SK-N-SH treated with all-trans-retinoic acid at 6 μM for 48 hours (cell line): ENCODE data around the gene ELFN1.

Experiments
- ISL1 ChIP-seq: fragments of 250-450 bp; sonication (Bioruptor Pico); IDR thresholded peaks from 2 replicates; pipeline ENCODE4 v2.1.2; 2022; ENCODE audit warnings: mild to moderate bottlenecking, moderate library complexity
- SNAI2 ChIP-seq: fragments of 250-450 bp; sonication (Bioruptor Pico); IDR thresholded peaks from 2 replicates; pipeline ENCODE4 v1.5.0; 2020; ENCODE audit warnings: mild to moderate bottlenecking, moderate library complexity
- ZFP3 ChIP-seq: fragments of 250-450 bp; sonication (Bioruptor Pico); IDR thresholded peaks from 2 replicates; pipeline ENCODE4 v1.5.0; 2020; ENCODE audit warnings: mild to moderate bottlenecking, moderate library complexity
- ZFP30 ChIP-seq: fragments of 450-650 bp; formaldehyde crosslinking; IDR thresholded peaks from 2 replicates; pipeline ENCODE4 v1.5.0; 2022; ENCODE audit warnings: mild to moderate bottlenecking, moderate library complexity
- ZNF565 ChIP-seq: fragments of 450-650 bp; formaldehyde crosslinking; conservative IDR thresholded peaks from 2 replicates; pipeline ENCODE4 v1.5.0; 2020; ENCODE audit warnings: low read depth, mild to moderate bottlenecking, moderate library complexity
- ZNF70 ChIP-seq: fragments of 450-650 bp; formaldehyde crosslinking; IDR thresholded peaks from 2 replicates; pipeline ENCODE4 v1.5.0; 2020; ENCODE audit warnings: mild to moderate bottlenecking, moderate library complexity
- TF ChIP-seq, protein P1 (sequence below): fragments of 250-450 bp; sonication (Bioruptor Pico); IDR thresholded peaks from 2 replicates; pipeline ENCODE4 v1.8.0; 2020; ENCODE audit warnings: mild to moderate bottlenecking, moderate library complexity, borderline replicate concordance
- TF ChIP-seq, protein P2 (sequence below): fragments of 250-450 bp; sonication (Bioruptor Pico); IDR thresholded peaks from 2 replicates; pipeline ENCODE4 v1.8.0; 2021; ENCODE audit warnings: low read depth, mild to moderate bottlenecking, moderate library complexity, borderline replicate concordance
- TF ChIP-seq, protein P3 (sequence below): fragments of 250-450 bp; sonication (Bioruptor Pico); IDR thresholded peaks from 2 replicates; pipeline ENCODE4 v1.5.1; 2020; ENCODE audit warnings: low read depth, mild to moderate bottlenecking, moderate library complexity

DNA sequence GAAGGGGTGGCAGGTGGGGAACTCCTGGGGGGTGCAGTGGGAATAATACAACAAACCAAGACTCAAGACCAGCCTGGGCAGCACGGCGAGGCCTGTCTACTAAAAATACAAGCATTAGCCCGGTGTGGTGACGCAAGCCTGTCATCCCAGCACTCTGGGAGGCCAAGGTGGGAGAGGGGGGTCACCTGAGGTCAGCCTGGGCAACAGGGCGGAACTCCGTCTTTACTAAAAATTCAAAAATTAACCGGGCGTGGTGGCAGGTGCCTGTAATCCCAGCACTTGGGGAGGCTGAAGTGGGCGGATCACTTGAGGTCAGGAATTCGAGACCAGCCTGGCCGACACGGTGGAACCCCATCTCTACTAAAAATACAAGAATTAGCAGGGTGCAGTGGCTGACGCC lies 48.4 kb upstream of the ELFN1 start:
- TF ChIP-seq, protein P1, sequence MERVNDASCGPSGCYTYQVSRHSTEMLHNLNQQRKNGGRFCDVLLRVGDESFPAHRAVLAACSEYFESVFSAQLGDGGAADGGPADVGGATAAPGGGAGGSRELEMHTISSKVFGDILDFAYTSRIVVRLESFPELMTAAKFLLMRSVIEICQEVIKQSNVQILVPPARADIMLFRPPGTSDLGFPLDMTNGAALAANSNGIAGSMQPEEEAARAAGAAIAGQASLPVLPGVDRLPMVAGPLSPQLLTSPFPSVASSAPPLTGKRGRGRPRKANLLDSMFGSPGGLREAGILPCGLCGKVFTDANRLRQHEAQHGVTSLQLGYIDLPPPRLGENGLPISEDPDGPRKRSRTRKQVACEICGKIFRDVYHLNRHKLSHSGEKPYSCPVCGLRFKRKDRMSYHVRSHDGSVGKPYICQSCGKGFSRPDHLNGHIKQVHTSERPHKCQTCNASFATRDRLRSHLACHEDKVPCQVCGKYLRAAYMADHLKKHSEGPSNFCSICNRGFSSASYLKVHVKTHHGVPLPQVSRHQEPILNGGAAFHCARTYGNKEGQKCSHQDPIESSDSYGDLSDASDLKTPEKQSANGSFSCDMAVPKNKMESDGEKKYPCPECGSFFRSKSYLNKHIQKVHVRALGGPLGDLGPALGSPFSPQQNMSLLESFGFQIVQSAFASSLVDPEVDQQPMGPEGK: no peak
- TF ChIP-seq ZFP3 (CRISPR knock-in tag) (no peak), SNAI2 (CRISPR knock-in tag) (no peak), ZFP30 (no peak), ISL1 (CRISPR knock-in tag) (no peak), ZNF70 (CRISPR knock-in tag) (no peak), ZNF565 (CRISPR knock-in tag) (no peak)
- TF ChIP-seq, protein P2, sequence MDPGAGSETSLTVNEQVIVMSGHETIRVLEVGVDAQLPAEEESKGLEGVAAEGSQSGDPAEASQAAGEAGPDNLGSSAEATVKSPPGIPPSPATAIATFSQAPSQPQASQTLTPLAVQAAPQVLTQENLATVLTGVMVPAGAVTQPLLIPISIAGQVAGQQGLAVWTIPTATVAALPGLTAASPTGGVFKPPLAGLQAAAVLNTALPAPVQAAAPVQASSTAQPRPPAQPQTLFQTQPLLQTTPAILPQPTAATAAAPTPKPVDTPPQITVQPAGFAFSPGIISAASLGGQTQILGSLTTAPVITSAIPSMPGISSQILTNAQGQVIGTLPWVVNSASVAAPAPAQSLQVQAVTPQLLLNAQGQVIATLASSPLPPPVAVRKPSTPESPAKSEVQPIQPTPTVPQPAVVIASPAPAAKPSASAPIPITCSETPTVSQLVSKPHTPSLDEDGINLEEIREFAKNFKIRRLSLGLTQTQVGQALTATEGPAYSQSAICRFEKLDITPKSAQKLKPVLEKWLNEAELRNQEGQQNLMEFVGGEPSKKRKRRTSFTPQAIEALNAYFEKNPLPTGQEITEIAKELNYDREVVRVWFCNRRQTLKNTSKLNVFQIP (CRISPR knock-in tag): no peak
- TF ChIP-seq, protein P3, sequence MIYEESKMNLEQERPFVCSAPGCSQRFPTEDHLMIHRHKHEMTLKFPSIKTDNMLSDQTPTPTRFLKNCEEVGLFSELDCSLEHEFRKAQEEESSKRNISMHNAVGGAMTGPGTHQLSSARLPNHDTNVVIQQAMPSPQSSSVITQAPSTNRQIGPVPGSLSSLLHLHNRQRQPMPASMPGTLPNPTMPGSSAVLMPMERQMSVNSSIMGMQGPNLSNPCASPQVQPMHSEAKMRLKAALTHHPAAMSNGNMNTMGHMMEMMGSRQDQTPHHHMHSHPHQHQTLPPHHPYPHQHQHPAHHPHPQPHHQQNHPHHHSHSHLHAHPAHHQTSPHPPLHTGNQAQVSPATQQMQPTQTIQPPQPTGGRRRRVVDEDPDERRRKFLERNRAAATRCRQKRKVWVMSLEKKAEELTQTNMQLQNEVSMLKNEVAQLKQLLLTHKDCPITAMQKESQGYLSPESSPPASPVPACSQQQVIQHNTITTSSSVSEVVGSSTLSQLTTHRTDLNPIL (CRISPR knock-in tag): no peak
